ENCODE data around the gene RBPMS2.

Gene RBPMS2

GRCh38 chr15:64755427-64755940, 19.9 kb downstream of the RBPMS2 start:
- Histone ChIP-seq H3K4me3 (ENCODE audit: low read depth in 1 of 2, low read length in 1 of 2) (no peak overlapping the region), H3K27ac (no peak overlapping the region)

GRCh38 chr15:64754663-64755426, 20.5 kb downstream of the RBPMS2 start:
- no peak overlapping the region for H3K27ac ChIP-seq
- TF ChIP-seq CTCF (IDR thresholded peaks at IDR 0.05), result no peak

More at GRCh38 chr15:64755427-64755940, 19.9 kb downstream of the RBPMS2 start:
- no peaks in the 10 kb centered on the region for H3K36me3 ChIP-seq
- no peaks in the 10 kb centered on the region for H3K9me3 ChIP-seq
- TF ChIP-seq CTCF (IDR thresholded peaks at IDR 0.05), result no peak
- H3K27me3 ChIP-seq, result peaks cover 13% of the 10 kb centered on the region
- H3K4me1 ChIP-seq (ENCODE audit: control insufficient read depth in 1 of 2, insufficient read depth in 1 of 2, low read depth in 1 of 2, low read length in 1 of 2), result no peaks in the 10 kb centered on the region

GRCh38 chr15:64753480-64754185, 21.8 kb downstream of the RBPMS2 start:
- Histone ChIP-seq H3K27me3 (peaks cover 17% of the 10 kb centered on the region), H3K27ac (no peak overlapping the region), H3K4me3 (ENCODE audit: low read depth in 1 of 2, low read length in 1 of 2) (no peak overlapping the region), H3K36me3 (no peaks in the 10 kb centered on the region), H3K4me1 (ENCODE audit: control insufficient read depth in 1 of 2, insufficient read depth in 1 of 2, low read depth in 1 of 2, low read length in 1 of 2) (no peaks in the 10 kb centered on the region), H3K9me3 (no peaks in the 10 kb centered on the region)
- TF ChIP-seq CTCF (IDR thresholded peaks at IDR 0.05), result no peak

More at GRCh38 chr15:64754663-64755426, 20.5 kb downstream of the RBPMS2 start:
- Histone ChIP-seq H3K27me3 (peaks cover 13% of the 10 kb centered on the region), H3K36me3 (no peaks in the 10 kb centered on the region), H3K9me3 (no peaks in the 10 kb centered on the region), H3K4me3 (ENCODE audit: low read depth in 1 of 2, low read length in 1 of 2) (no peak overlapping the region), H3K4me1 (ENCODE audit: control insufficient read depth in 1 of 2, insufficient read depth in 1 of 2, low read depth in 1 of 2, low read length in 1 of 2) (no peaks in the 10 kb centered on the region)

- no peak overlapping the region for H3K27ac ChIP-seq
- H3K9me3 ChIP-seq, result no peaks in the 10 kb centered on the region
- H3K4me1 ChIP-seq (ENCODE audit: control insufficient read depth in 1 of 2, insufficient read depth in 1 of 2, low read depth in 1 of 2, low read length in 1 of 2), result no peaks in the 10 kb centered on the region
- H3K4me3 ChIP-seq (ENCODE audit: low read depth in 1 of 2, low read length in 1 of 2), result no peak overlapping the region
- H3K27me3 ChIP-seq, result peaks cover 32% of the 10 kb centered on the region
- H3K36me3 ChIP-seq, result no peaks in the 10 kb centered on the region
- no peak for TF ChIP-seq CTCF (IDR thresholded peaks at IDR 0.05)
Observed at GRCh38 chr15:64751464-64751863, 23.9 kb downstream of the RBPMS2 start.

GRCh38 chr15:64749999-64750657, 25.3 kb downstream of the RBPMS2 start:
- no peaks in the 10 kb centered on the region for H3K4me1 ChIP-seq (ENCODE audit: control insufficient read depth in 1 of 2, insufficient read depth in 1 of 2, low read depth in 1 of 2, low read length in 1 of 2)

More at GRCh38 chr15:64749999-64750657, 25.3 kb downstream of the RBPMS2 start:
- H3K4me3 ChIP-seq (ENCODE audit: low read depth in 1 of 2, low read length in 1 of 2), result no peak overlapping the region
- H3K9me3 ChIP-seq, result no peaks in the 10 kb centered on the region
- no peak overlapping the region for H3K27ac ChIP-seq
- no peak for TF ChIP-seq CTCF (IDR thresholded peaks at IDR 0.05)
- no peaks in the 10 kb centered on the region for H3K36me3 ChIP-seq
- H3K27me3 ChIP-seq, result peaks cover 38% of the 10 kb centered on the region
